Measurements from ENCODE around the gene TRIM14.

TRIM14 gene

GRCh38 chr9:98162613-98163012 is 43.6 kb upstream of the TRIM14 start:
- Histone ChIP-seq H3K4me3 (ENCODE audit: low read length, poor library complexity, severe bottlenecking) (no peak overlapping the region), H3K4me2 (ENCODE audit: low read depth, low read length, poor library complexity, severe bottlenecking) (no peak overlapping the region), H3K36me3 (ENCODE audit: insufficient read depth, low read length) (no peaks in the 10 kb centered on the region), H3F3A (ENCODE audit: low read depth) (no peaks in the 10 kb centered on the region), H3K4me1 (ENCODE audit: insufficient read depth, low read length, poor library complexity, severe bottlenecking) (no peaks in the 10 kb centered on the region), H3K9ac (ENCODE audit: low read depth, low read length, poor library complexity, severe bottlenecking) (no peak overlapping the region), H2AFZ (ENCODE audit: low read length) (no peak overlapping the region), H3K9me3 (ENCODE audit: insufficient read depth, low read depth, low read length) (no peaks in the 10 kb centered on the region), H3K9me2 (replicated peaks; ENCODE audit: low read depth, low read length) (no peaks in the 10 kb centered on the region), H3K27me3 (ENCODE audit: insufficient read depth, low read length, poor library complexity, severe bottlenecking) (no peaks in the 10 kb centered on the region), H3K79me2 (ENCODE audit: insufficient read depth, low read length) (no peaks in the 10 kb centered on the region), H4K20me1 (ENCODE audit: insufficient read depth, low read length, poor library complexity, severe bottlenecking) (no peaks in the 10 kb centered on the region)
- TF ChIP-seq CTCF (conservative IDR thresholded peaks at IDR 0.05; ENCODE audit: low read length) = no peak
- no peak for TF ChIP-seq EZH2phosphoT487 (IDR thresholded peaks at IDR 0.05; ENCODE audit: borderline replicate concordance)

GRCh38 chr9:98161851-98162250 is 42.8 kb upstream of the TRIM14 start:
- Histone ChIP-seq H3K4me2 (ENCODE audit: low read depth, low read length, poor library complexity, severe bottlenecking) (no peak overlapping the region), H3K27me3 (ENCODE audit: insufficient read depth, low read length, poor library complexity, severe bottlenecking) (no peaks in the 10 kb centered on the region), H3F3A (ENCODE audit: low read depth) (no peaks in the 10 kb centered on the region), H3K9me2 (replicated peaks; ENCODE audit: low read depth, low read length) (no peaks in the 10 kb centered on the region), H4K20me1 (ENCODE audit: insufficient read depth, low read length, poor library complexity, severe bottlenecking) (no peaks in the 10 kb centered on the region), H3K9ac (ENCODE audit: low read depth, low read length, poor library complexity, severe bottlenecking) (no peak overlapping the region), H3K36me3 (ENCODE audit: insufficient read depth, low read length) (no peaks in the 10 kb centered on the region), H3K79me2 (ENCODE audit: insufficient read depth, low read length) (no peaks in the 10 kb centered on the region), H3K4me1 (ENCODE audit: insufficient read depth, low read length, poor library complexity, severe bottlenecking) (no peaks in the 10 kb centered on the region), H3K9me3 (ENCODE audit: insufficient read depth, low read depth, low read length) (no peaks in the 10 kb centered on the region), H2AFZ (ENCODE audit: low read length) (no peak overlapping the region), H3K4me3 (ENCODE audit: low read length, poor library complexity, severe bottlenecking) (no peak overlapping the region)
- TF ChIP-seq EZH2phosphoT487 (IDR thresholded peaks at IDR 0.05; ENCODE audit: borderline replicate concordance) (no peak), CTCF (conservative IDR thresholded peaks at IDR 0.05; ENCODE audit: low read length) (no peak)

GRCh38 chr9:98159790-98160189 is 40.8 kb upstream of the TRIM14 start:
- H3K4me2 ChIP-seq (ENCODE audit: low read depth, low read length, poor library complexity, severe bottlenecking) = no peak overlapping the region
- H3K9me3 ChIP-seq (ENCODE audit: insufficient read depth, low read depth, low read length) = no peaks in the 10 kb centered on the region
- TF ChIP-seq CTCF (conservative IDR thresholded peaks at IDR 0.05; ENCODE audit: low read length) (no peak), EZH2phosphoT487 (IDR thresholded peaks at IDR 0.05; ENCODE audit: borderline replicate concordance) (no peak)
- no peak overlapping the region for H3K9ac ChIP-seq (ENCODE audit: low read depth, low read length, poor library complexity, severe bottlenecking)
- no peaks in the 10 kb centered on the region for H3K9me2 ChIP-seq (replicated peaks; ENCODE audit: low read depth, low read length)
- no peaks in the 10 kb centered on the region for H3K4me1 ChIP-seq (ENCODE audit: insufficient read depth, low read length, poor library complexity, severe bottlenecking)
- no peaks in the 10 kb centered on the region for H3K79me2 ChIP-seq (ENCODE audit: insufficient read depth, low read length)
- H3K4me3 ChIP-seq (ENCODE audit: low read length, poor library complexity, severe bottlenecking) = no peak overlapping the region
- H2AFZ ChIP-seq (ENCODE audit: low read length) = no peak overlapping the region
- no peaks in the 10 kb centered on the region for H4K20me1 ChIP-seq (ENCODE audit: insufficient read depth, low read length, poor library complexity, severe bottlenecking)
- H3F3A ChIP-seq (ENCODE audit: low read depth) = no peaks in the 10 kb centered on the region
- no peaks in the 10 kb centered on the region for H3K36me3 ChIP-seq (ENCODE audit: insufficient read depth, low read length)
- H3K27me3 ChIP-seq (ENCODE audit: insufficient read depth, low read length, poor library complexity, severe bottlenecking) = no peaks in the 10 kb centered on the region
